SK-N-MC (cell line): ENCODE measurements around the gene VAMP3.
A peak's percentile ranks its signal among the peaks of the same experiment; 100 is the strongest.

Experiments
- DNase-seq: peaks from one replicate; pipeline ENCODE4 v3.0.0-alpha.2; 2011; ENCODE audit warnings: low read depth, low spot score
- H3K27ac ChIP-seq: fragments of 200-600 bp; sonication (generic); 2 replicates; pipeline ENCODE4 v1.5.1; 2016; ENCODE audit warnings: mixed run types
- H3K36me3 ChIP-seq: fragments of 200-600 bp; sonication (generic); 2 replicates; pipeline ENCODE4 v1.6.1; 2017; ENCODE audit warnings: antibody characterized with exemption, low read length, mixed read lengths; ENCODE audit not compliant: insufficient read depth
- H3K4me3 ChIP-seq: fragments of 200-600 bp; sonication (generic); 2 replicates; pipeline ENCODE4 v1.5.1; 2016
- H3K9ac ChIP-seq: fragments of 200-600 bp; sonication (generic); 2 replicates; pipeline ENCODE4 v1.8.0; 2017; ENCODE audit warnings: mixed run types, mixed read lengths; ENCODE audit not compliant: insufficient read length
- H3K9me3 ChIP-seq: fragments of 200-600 bp; sonication (generic); 2 replicates; pipeline ENCODE4 v1.6.1; 2017; ENCODE audit warnings: low read depth, mild to moderate bottlenecking, antibody characterized with exemption, low read length, moderate library complexity, mixed read lengths
- EZH2 ChIP-seq: fragments of 200-600 bp; sonication (generic); IDR thresholded peaks from one replicate; pipeline ENCODE4 v1.6.1; 2017; ENCODE audit warnings: antibody characterized with exemption
- FOXP2 ChIP-seq: optimal IDR thresholded peaks from 2 replicates; pipeline ENCODE3; 2011; ENCODE audit warnings: mild to moderate bottlenecking, moderate library complexity; ENCODE audit not compliant: insufficient read depth; ENCODE audit errors: extremely low read length, control extremely low read depth
- POLR2AphosphoS5 ChIP-seq: IDR thresholded peaks from 2 replicates; pipeline ENCODE4 v1.6.1; 2012; ENCODE audit warnings: mild to moderate bottlenecking, low read depth, low read length, borderline replicate concordance

VAMP3 gene

GRCh38 chr1:7777591-7777990 lies 6.5 kb downstream of the VAMP3 start:
- no peaks in the 10 kb centered on the region for H3K9me3 ChIP-seq
- no peak overlapping the region for H3K9ac ChIP-seq
- H3K4me3 ChIP-seq: no peak overlapping the region
- H3K27ac ChIP-seq: no peak overlapping the region
- no peak for DNase-seq
- TF ChIP-seq FOXP2 (no peak), POLR2AphosphoS5 (no peak), EZH2 (no peak)
- H3K36me3 ChIP-seq: peaks cover 48% of the 10 kb centered on the region

DNA sequence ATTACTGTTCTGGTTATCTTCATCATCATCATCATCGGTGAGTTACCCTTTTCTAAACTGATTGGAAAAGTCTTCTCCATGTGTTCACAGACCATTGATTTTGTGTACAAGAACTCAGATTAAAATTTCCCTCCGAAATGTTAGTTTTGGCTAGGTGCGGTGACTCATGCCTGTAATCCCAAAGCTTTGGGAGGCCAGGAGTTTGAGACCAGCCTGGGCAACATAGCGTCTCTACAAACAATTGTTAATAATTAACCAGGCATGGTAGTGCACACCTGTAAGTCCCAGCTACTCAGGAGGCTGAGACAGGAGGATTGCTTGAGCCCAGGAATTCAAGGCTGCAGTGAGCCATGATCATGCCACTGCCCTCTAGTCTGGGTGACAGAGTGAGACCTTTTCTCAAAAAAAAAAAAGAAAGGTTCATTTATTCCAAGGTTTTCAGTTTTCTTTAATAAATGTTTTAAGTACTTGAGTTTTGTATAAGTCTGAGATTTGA lies 7.1 kb downstream of the VAMP3 start:
- Histone ChIP-seq H3K27ac (no peak overlapping the region), H3K36me3 (peaks cover 48% of the 10 kb centered on the region), H3K9me3 (no peaks in the 10 kb centered on the region), H3K4me3 (no peak overlapping the region), H3K9ac (no peak overlapping the region)
- TF ChIP-seq FOXP2 (no peak), EZH2 (no peak), POLR2AphosphoS5 (no peak)
- DNase-seq: no peak

DNA sequence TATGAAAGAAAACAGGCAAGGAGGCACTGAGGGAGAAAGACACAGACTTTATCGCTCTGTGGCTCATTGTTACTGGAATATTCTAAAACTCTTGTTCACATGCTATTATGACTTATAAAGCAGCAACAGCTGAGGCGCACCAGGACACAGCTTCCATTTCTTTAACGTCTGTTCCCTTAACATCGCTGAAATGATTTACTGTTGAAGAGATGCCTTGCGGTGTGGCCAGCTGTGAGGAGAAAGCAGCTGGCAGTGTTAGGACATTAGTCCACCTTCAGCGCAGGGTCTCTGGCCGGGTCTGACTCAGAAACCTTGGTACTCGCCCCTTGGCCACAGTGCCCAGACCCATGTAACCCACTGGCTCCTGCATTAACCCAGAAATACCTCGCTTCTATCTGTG lies 9.9 kb downstream of the VAMP3 start:
- H3K9me3 ChIP-seq: no peaks in the 10 kb centered on the region
- H3K36me3 ChIP-seq: peaks cover 34% of the 10 kb centered on the region; the same call in 1 of the 2 replicates
- no peak overlapping the region for H3K4me3 ChIP-seq
- no peak overlapping the region for H3K9ac ChIP-seq
- TF ChIP-seq FOXP2 (no peak), POLR2AphosphoS5 (no peak), EZH2 (no peak)
- no peak overlapping the region for H3K27ac ChIP-seq
- DNase-seq: no peak

DNA sequence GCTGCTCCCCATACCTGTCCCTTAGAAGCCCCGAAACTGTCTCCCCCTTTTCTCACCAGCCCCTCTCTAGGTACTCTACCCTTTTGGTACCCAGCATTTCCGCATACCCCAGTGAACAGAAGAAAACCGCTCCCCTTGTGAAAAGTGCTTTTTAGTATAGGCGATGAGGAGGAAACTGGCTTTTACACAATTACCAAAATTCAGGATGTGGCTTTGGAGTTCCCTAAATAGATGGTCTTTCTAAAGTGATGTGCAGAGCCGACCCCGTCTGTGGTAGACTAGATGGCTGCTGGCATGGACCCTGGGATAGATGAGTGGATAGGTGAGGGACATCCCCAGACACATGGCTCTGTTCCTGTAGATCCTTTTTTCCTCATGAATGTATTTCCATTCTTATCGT lies 10.4 kb downstream of the VAMP3 start:
- Histone ChIP-seq H3K36me3 (peaks cover 29% of the 10 kb centered on the region; the same call in 1 of the 2 replicates), H3K9me3 (no peaks in the 10 kb centered on the region), H3K4me3 (no peak overlapping the region), H3K27ac (no peak overlapping the region), H3K9ac (no peak overlapping the region)
- TF ChIP-seq POLR2AphosphoS5 (no peak), FOXP2 (no peak), EZH2 (no peak)
- no peak for DNase-seq

DNA sequence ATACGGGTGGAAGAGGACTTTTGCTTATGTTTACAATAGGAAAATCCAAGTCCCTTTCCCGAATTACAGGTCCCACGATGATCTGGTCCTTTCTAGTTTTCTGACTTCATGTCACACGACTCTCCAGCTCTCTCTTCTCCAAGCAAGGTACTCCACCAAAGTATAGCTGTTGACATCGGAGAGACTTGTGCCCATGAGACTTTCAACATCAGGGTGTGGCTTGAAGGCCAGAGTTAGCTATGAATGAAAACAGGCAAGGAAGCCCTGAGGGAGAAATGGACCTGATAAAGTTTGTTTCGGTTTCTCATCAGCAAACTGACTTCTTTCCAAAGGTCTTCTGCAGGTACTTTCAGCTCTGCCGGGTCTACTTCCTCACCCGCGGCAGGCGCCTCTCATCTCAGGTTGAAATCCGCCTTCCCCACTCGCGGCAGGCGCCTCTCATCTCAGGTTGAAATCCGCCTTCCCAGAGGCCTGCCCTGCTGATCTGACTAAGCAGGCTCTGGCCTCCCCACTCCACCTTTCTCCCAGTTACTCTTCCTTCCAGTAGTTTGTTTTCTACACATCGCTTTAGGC lies 10.9 kb downstream of the VAMP3 start:
- Histone ChIP-seq H3K36me3 (peaks cover 29% of the 10 kb centered on the region; the same call in 1 of the 2 replicates), H3K27ac (no peak overlapping the region), H3K4me3 (no peak overlapping the region), H3K9ac (no peak overlapping the region), H3K9me3 (no peaks in the 10 kb centered on the region)
- DNase-seq: no peak
- TF ChIP-seq FOXP2: no peak
- TF ChIP-seq POLR2AphosphoS5: no peak
- no peak for TF ChIP-seq EZH2

GRCh38 chr1:7783178-7783711 lies 12.1 kb downstream of the VAMP3 start:
- no peak for DNase-seq
- peaks cover 17% of the 10 kb centered on the region; the same call in 1 of the 2 replicates for H3K36me3 ChIP-seq
- H3K4me3 ChIP-seq: peak overlapping the region; percentile 80
- H3K9ac ChIP-seq: peak overlapping the region; percentile 63
- no peak overlapping the region for H3K27ac ChIP-seq
- TF ChIP-seq POLR2AphosphoS5 (no peak), FOXP2 (no peak), EZH2 (no peak)
- no peaks in the 10 kb centered on the region for H3K9me3 ChIP-seq

DNA sequence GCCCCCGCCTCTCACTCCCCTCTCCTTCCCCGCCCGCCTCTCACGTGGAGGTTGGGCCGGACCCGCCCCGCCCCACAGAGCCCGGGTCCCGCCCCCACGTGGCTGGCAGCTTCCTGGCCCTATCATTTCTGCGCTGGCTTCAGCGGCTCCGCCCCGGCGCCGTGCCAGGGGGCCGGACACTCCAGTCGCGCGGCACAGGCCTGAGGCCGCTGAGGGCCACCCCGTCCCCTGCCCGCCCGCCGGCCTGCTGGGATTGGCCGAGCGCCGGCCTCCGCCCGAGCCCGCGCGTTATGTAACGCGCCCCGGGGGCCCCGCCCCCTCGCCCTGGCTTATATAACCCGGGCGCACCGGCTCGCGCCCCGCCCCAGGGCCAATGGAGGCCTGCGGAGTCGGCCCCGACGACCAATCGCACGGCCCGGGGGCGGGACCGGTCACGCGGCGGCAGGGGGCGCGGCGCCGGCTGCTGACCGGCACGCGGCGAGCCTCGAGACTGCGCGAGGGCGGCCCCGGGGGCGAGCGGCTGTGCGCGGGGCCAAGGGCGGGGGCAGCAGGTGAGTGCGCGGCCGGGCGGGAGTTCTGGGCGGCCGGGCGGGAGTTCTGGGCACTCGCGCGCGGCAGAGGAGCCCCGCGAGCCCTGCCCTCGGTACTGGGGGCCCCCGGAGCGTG lies 12.9 kb downstream of the VAMP3 start, which contains the start of gene PER3:
Gene PER3 (plus strand): TSS at position 466 of the 666 bp plus-strand sequence. CDS start 587 bp downstream, outside the sequence.
- Histone ChIP-seq H3K4me3 (peak within 1 kb of the TSS; percentile 80), H3K36me3 (peaks cover 13% of the 10 kb centered on the region; the same call in 1 of the 2 replicates), H3K9me3 (no peaks in the 10 kb centered on the region), H3K9ac (peak within 1 kb of the TSS; percentile 63), H3K27ac (no peak within 1 kb of the TSS)
- no peak for TF ChIP-seq FOXP2
- TF ChIP-seq EZH2: no peak
- TF ChIP-seq POLR2AphosphoS5: no peak
- peak; percentile 22 for DNase-seq

- DNase-seq: no peak
- Histone ChIP-seq H3K9me3 (no peaks in the 10 kb centered on the region), H3K4me3 (peak overlapping the region; percentile 57), H3K9ac (no peak overlapping the region), H3K27ac (no peak overlapping the region), H3K36me3 (peaks cover 14% of the 10 kb centered on the region; the same call in 1 of the 2 replicates)
- TF ChIP-seq EZH2 (no peak), FOXP2 (no peak), POLR2AphosphoS5 (no peak)
These were observed 13.5 kb downstream of the VAMP3 start for GRCh38 chr1:7784492-7785071.
